KMS-11 (cell line): ENCODE measurements around the gene WBP1L.

Source experiments
- H2AFZ ChIP-seq: fragments of 200-600 bp; sonication (generic); 2 replicates; pipeline ENCODE4 v1.6.1; 2016; ENCODE audit warnings: antibody characterized with exemption, mixed run types, low read depth
- H3K27ac ChIP-seq: fragments of 200-600 bp; sonication (generic); 2 replicates; pipeline ENCODE4 v1.6.1; 2016; ENCODE audit warnings: mild to moderate bottlenecking, mixed run types
- H3K27me3 ChIP-seq: fragments of 200-600 bp; sonication (generic); 2 replicates; pipeline ENCODE4 v1.6.1; 2017; ENCODE audit warnings: mild to moderate bottlenecking, low read depth, mixed run types, moderate library complexity; ENCODE audit not compliant: insufficient read depth
- H3K36me3 ChIP-seq: fragments of 200-600 bp; sonication (generic); 2 replicates; pipeline ENCODE4 v1.6.1; 2017; ENCODE audit warnings: mild to moderate bottlenecking, mixed run types; ENCODE audit not compliant: insufficient read depth
- H3K4me1 ChIP-seq: fragments of 200-600 bp; sonication (generic); 2 replicates; pipeline ENCODE4 v1.6.1; 2016; ENCODE audit warnings: mild to moderate bottlenecking, low read depth, mixed run types; ENCODE audit not compliant: poor library complexity, severe bottlenecking
- H3K4me2 ChIP-seq: fragments of 200-600 bp; sonication (generic); 2 replicates; pipeline ENCODE4 v1.7.0; 2016; ENCODE audit warnings: mild to moderate bottlenecking, mixed run types
- H3K4me3 ChIP-seq: fragments of 200-600 bp; sonication (generic); IDR thresholded peaks from 2 replicates; pipeline ENCODE4 v1.6.1; 2017; ENCODE audit warnings: low read depth, low read length, mixed read lengths; ENCODE audit not compliant: insufficient read depth
- H3K79me2 ChIP-seq: fragments of 200-600 bp; sonication (generic); 2 replicates; pipeline ENCODE4 v1.6.1; 2016; ENCODE audit warnings: low read depth, mixed run types; ENCODE audit not compliant: insufficient read depth
- H3K9ac ChIP-seq: fragments of 200-600 bp; sonication (generic); 2 replicates; pipeline ENCODE4 v1.6.1; 2016; ENCODE audit warnings: mild to moderate bottlenecking, mixed run types
- H4K20me1 ChIP-seq: fragments of 200-600 bp; sonication (generic); 2 replicates; pipeline ENCODE4 v1.6.1; 2016; ENCODE audit warnings: mild to moderate bottlenecking, mixed run types; ENCODE audit not compliant: insufficient read depth
- CTCF ChIP-seq: fragments of 200-600 bp; sonication (generic); conservative IDR thresholded peaks from 2 replicates; pipeline ENCODE4 v1.6.1; 2017; ENCODE audit warnings: low read depth, mild to moderate bottlenecking, antibody characterized with exemption, low read length, moderate library complexity, mixed read lengths

WBP1L gene

GRCh38 chr10:102779680-102780526, 36.2 kb downstream of the WBP1L start:
- Histone ChIP-seq H4K20me1 (no peaks in the 10 kb centered on the region), H3K27me3 (no peaks in the 10 kb centered on the region), H3K4me1 (peaks cover 71% of the 10 kb centered on the region), H3K4me2 (no peak overlapping the region), H3K9ac (no peak overlapping the region), H3K36me3 (no peaks in the 10 kb centered on the region), H3K4me3 (no peak overlapping the region), H3K79me2 (peaks cover 45% of the 10 kb centered on the region; the same call in 1 of the 2 replicates), H2AFZ (no peak overlapping the region), H3K27ac (no peak overlapping the region)
- TF ChIP-seq CTCF, result no peak

- H3K4me2 ChIP-seq, result no peak overlapping the region
- no peak overlapping the region for H3K9ac ChIP-seq
- TF ChIP-seq CTCF, result no peak
- no peaks in the 10 kb centered on the region for H4K20me1 ChIP-seq
- no peaks in the 10 kb centered on the region for H3K27me3 ChIP-seq
- peaks cover 40% of the 10 kb centered on the region; the same call in 1 of the 2 replicates for H3K79me2 ChIP-seq
- H3K36me3 ChIP-seq, result no peaks in the 10 kb centered on the region
- no peak overlapping the region for H3K4me3 ChIP-seq
- H3K4me1 ChIP-seq, result peaks cover 65% of the 10 kb centered on the region
- H2AFZ ChIP-seq, result no peak overlapping the region
- no peak overlapping the region for H3K27ac ChIP-seq
These were observed 36.7 kb downstream of the WBP1L start for GRCh38 chr10:102780527-102780808.

- Histone ChIP-seq H3K4me2 (peak overlapping the region; percentile 34; the same call in 1 of the 2 replicates), H3K9ac (no peak overlapping the region), H3K36me3 (no peaks in the 10 kb centered on the region), H3K27ac (no peak overlapping the region), H3K79me2 (peaks cover 31% of the 10 kb centered on the region; the same call in 1 of the 2 replicates), H4K20me1 (no peaks in the 10 kb centered on the region), H3K4me1 (peaks cover 57% of the 10 kb centered on the region), H3K4me3 (no peak overlapping the region), H3K27me3 (no peaks in the 10 kb centered on the region), H2AFZ (no peak overlapping the region)
- TF ChIP-seq CTCF, result no peak
These were observed 37.6 kb downstream of the WBP1L start for GRCh38 chr10:102781090-102781920.

GRCh38 chr10:102781921-102782557, 38.3 kb downstream of the WBP1L start:
- Histone ChIP-seq H3K27me3 (no peaks in the 10 kb centered on the region), H3K9ac (no peak overlapping the region), H3K36me3 (no peaks in the 10 kb centered on the region), H3K27ac (no peak overlapping the region), H4K20me1 (no peaks in the 10 kb centered on the region), H3K4me1 (peaks cover 49% of the 10 kb centered on the region), H3K4me2 (peak overlapping the region; percentile 34; the same call in 1 of the 2 replicates), H2AFZ (no peak overlapping the region), H3K4me3 (no peak overlapping the region), H3K79me2 (peaks cover 28% of the 10 kb centered on the region; the same call in 1 of the 2 replicates)
- TF ChIP-seq CTCF, result no peak
